Smooth muscle cell (in vitro differentiated cells): ENCODE measurements around the gene ZNF467. TPM values are rescaled to one million over a fixed set of nuclear protein-coding genes. Genes with fewer than 3 reads are reported as not detected.

Experiments used
- DNase-seq: peaks from one replicate; lab custom pipeline; 2025; ENCODE audit not compliant: unreplicated experiment; lab: John Stamatoyannopoulos, UW
- H2AFZ ChIP-seq: fragments of 200-600 bp; sonication (generic); 2 replicates; pipeline ENCODE4 v1.6.0; 2016; ENCODE audit warnings: antibody characterized with exemption, low read depth, mild to moderate bottlenecking
- H3F3A ChIP-seq: fragments of 200-600 bp; sonication (generic); 2 replicates; pipeline ENCODE4 v1.6.0; 2017; ENCODE audit warnings: antibody characterized with exemption, low read depth
- H3K27ac ChIP-seq: fragments of 200-600 bp; sonication (generic); 2 replicates; pipeline ENCODE4 v1.5.1; 2016; ENCODE audit warnings: low read depth, mild to moderate bottlenecking
- H3K27me3 ChIP-seq: fragments of 200-600 bp; sonication (generic); 2 replicates; pipeline ENCODE4 v1.6.1; 2016; ENCODE audit warnings: low read depth, mild to moderate bottlenecking
- H3K36me3 ChIP-seq: fragments of 200-600 bp; sonication (generic); 2 replicates; pipeline ENCODE4 v1.5.1; 2016; ENCODE audit warnings: low read depth
- H3K4me1 ChIP-seq: fragments of 200-600 bp; sonication (generic); 2 replicates; pipeline ENCODE4 v1.5.1; 2016; ENCODE audit warnings: low read depth
- H3K4me2 ChIP-seq: fragments of 200-600 bp; sonication (generic); 2 replicates; pipeline ENCODE4 v1.6.0; 2016; ENCODE audit warnings: mild to moderate bottlenecking
- H3K4me3 ChIP-seq: fragments of 200-600 bp; sonication (generic); 2 replicates; pipeline ENCODE4 v1.5.1; 2016; ENCODE audit warnings: mild to moderate bottlenecking
- H3K79me2 ChIP-seq: fragments of 200-600 bp; sonication (generic); 2 replicates; pipeline ENCODE4 v1.6.0; 2016; ENCODE audit warnings: low read depth, mild to moderate bottlenecking
- H3K9ac ChIP-seq: fragments of 200-600 bp; sonication (generic); 2 replicates; pipeline ENCODE4 v1.6.0; 2016; ENCODE audit warnings: low read depth
- H3K9me3 ChIP-seq: fragments of 200-600 bp; sonication (generic); replicated peaks from 2 replicates; pipeline ENCODE4 v1.5.1; 2016; ENCODE audit warnings: low read depth
- H4K20me1 ChIP-seq: fragments of 200-600 bp; sonication (generic); 2 replicates; pipeline ENCODE4 v1.6.0; 2016; ENCODE audit warnings: low read depth
- WGBS: methylation state at CpG from one replicate; pipeline ENCODE4 v1.1.7; 2016; ENCODE audit warnings: low lambda C conversion rate; 5-methylcytosine and 5-hydroxymethylcytosine counted together
- polyA plus RNA-seq: library from polyadenylated mRNA; unstranded; fragments of >200 nt; fragmentation: Nextera tagmentation; extraction: Ambion mirVana; gene quantifications from 2 replicates; pipeline ENCODE4 v1.2.1, GENCODE V29; 2016
- total RNA-seq: library from RNA; depleted of rRNA; stranded (reverse); fragments of >200 nt; gene quantifications from 2 replicates; pipeline ENCODE4 v1.2.3, GENCODE V29; 2014
- TF ChIP-seq, protein P1 (sequence below): fragments of 200-600 bp; sonication (generic); IDR thresholded peaks from 2 replicates; pipeline ENCODE4 v1.5.1; 2017; ENCODE audit warnings: borderline replicate concordance, mild to moderate bottlenecking, antibody characterized with exemption; ENCODE audit not compliant: insufficient read depth, poor library complexity, severe bottlenecking

The ZNF467 gene
- total and polyA plus RNA-seq, 2 experiments from 2014 or later, result 2.0 to 8.2 TPM

DNA sequence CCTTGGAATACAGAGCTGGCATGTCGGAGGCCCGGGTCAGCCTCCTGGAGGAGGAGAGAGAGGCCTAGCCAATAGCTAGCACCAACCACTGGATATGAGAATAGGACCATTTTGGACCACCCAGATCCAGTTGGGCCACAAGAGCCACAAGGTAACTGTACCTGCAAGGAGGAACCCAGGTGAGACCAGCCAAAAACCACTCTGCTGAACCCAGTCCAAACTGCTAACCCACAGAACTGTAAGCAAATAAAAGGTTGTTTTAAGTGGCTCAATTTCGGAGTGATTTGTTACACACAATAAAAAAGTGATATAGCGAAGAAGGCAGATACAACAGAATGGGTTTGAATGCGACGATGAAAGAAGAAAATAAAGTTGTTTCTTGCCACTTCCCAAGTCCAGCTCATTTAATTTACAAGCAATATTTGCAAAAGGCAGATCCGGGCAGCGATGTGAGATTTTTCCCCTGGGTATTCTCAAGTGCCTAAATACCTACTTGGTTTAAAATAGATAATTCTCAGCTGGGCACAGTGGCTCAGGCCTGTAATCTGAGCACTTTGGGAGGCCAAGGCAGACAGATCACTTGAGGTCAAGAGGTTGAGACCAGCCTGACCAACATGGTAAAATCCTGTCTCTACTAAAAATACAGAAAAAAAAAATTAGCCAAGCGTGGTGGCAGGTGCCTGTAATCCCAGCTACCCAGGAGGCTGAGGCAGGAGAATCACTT is 23.1 kb downstream of the ZNF467 start:
- no peaks in the 10 kb centered on the region for H3K4me1 ChIP-seq
- no peak overlapping the region for H3K27ac ChIP-seq
- DNase-seq, result no peak
- no peaks in the 10 kb centered on the region for H3K79me2 ChIP-seq
- H2AFZ ChIP-seq, result no peak overlapping the region
- no peak overlapping the region for H3K4me3 ChIP-seq
- no peaks in the 10 kb centered on the region for H4K20me1 ChIP-seq
- H3F3A ChIP-seq, result no peaks in the 10 kb centered on the region
- 95% methylated on average over 9 of the region's 9 CpGs for WGBS
- H3K9me3 ChIP-seq, result no peaks in the 10 kb centered on the region
- H3K27me3 ChIP-seq, result peaks cover 5% of the 10 kb centered on the region
- H3K9ac ChIP-seq, result no peak overlapping the region
- no peaks in the 10 kb centered on the region for H3K36me3 ChIP-seq
- no peak overlapping the region for H3K4me2 ChIP-seq
- TF ChIP-seq, protein P1, sequence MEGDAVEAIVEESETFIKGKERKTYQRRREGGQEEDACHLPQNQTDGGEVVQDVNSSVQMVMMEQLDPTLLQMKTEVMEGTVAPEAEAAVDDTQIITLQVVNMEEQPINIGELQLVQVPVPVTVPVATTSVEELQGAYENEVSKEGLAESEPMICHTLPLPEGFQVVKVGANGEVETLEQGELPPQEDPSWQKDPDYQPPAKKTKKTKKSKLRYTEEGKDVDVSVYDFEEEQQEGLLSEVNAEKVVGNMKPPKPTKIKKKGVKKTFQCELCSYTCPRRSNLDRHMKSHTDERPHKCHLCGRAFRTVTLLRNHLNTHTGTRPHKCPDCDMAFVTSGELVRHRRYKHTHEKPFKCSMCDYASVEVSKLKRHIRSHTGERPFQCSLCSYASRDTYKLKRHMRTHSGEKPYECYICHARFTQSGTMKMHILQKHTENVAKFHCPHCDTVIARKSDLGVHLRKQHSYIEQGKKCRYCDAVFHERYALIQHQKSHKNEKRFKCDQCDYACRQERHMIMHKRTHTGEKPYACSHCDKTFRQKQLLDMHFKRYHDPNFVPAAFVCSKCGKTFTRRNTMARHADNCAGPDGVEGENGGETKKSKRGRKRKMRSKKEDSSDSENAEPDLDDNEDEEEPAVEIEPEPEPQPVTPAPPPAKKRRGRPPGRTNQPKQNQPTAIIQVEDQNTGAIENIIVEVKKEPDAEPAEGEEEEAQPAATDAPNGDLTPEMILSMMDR, result no peak

DNA sequence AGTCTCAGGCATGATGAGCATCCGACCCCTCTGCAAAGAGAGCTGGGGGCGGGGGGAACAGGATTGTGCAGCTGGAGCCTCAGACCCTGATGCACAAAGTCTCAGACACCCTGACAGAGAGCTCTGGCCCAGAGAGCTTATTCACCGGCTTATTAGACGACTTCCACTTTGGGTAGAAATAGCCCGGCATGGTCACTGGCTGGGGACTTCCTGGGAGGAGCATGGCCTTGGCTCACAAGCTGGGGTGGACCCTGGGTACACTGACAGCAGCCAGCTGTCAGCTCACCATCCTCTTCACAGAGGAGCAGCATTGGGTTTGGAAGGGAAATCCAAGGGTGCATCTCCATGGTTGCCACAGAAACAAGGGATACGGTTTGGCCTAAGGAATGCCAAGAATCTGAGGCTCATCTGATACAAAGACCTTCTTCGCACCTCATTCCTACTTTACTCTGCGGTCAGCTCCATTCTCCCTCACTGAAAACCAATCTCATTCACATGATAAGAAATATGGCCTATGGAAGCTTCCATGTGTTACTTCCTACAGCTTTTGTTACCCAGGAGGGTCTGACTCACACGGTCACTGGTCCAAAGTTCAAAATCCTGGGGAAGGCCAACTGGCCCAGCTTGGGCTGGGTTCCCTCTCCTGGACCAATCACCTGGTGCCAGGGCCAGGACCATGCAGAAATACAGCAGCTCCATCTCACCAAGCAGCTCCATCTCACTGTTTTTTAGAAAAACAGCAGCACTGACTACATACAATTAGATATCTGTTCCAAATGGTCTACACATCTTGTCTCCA is 25.1 kb downstream of the ZNF467 start:
- WGBS, result 72% methylated on average over 9 of the region's 9 CpGs
- TF ChIP-seq, protein P1, result no peak

GRCh38 chr7:149743476-149744255 is 29.7 kb downstream of the ZNF467 start:
- H3K4me3 ChIP-seq, result no peak overlapping the region
- no peaks in the 10 kb centered on the region for H3K36me3 ChIP-seq
- H4K20me1 ChIP-seq, result no peaks in the 10 kb centered on the region
- no peaks in the 10 kb centered on the region for H3K4me1 ChIP-seq
- no peak for DNase-seq
- no peaks in the 10 kb centered on the region for H3K9me3 ChIP-seq
- no peaks in the 10 kb centered on the region for H3F3A ChIP-seq
- no peak overlapping the region for H3K9ac ChIP-seq
- no peak overlapping the region for H3K27ac ChIP-seq
- peaks cover 5% of the 10 kb centered on the region for H3K27me3 ChIP-seq
- H2AFZ ChIP-seq, result no peak overlapping the region
- H3K79me2 ChIP-seq, result no peaks in the 10 kb centered on the region
- no peak overlapping the region for H3K4me2 ChIP-seq
- TF ChIP-seq, protein P1, result no peak
- 79% methylated on average over 4 of the region's 4 CpGs for WGBS

More for the DNA sequence above, 25.1 kb downstream of the ZNF467 start:
- Histone ChIP-seq H3K36me3 (no peaks in the 10 kb centered on the region), H3K9ac (no peak overlapping the region), H3K4me3 (no peak overlapping the region), H3K27me3 (peaks cover 5% of the 10 kb centered on the region), H3F3A (no peaks in the 10 kb centered on the region), H3K9me3 (no peaks in the 10 kb centered on the region), H4K20me1 (no peaks in the 10 kb centered on the region), H3K27ac (no peak overlapping the region), H3K4me1 (no peaks in the 10 kb centered on the region), H3K79me2 (no peaks in the 10 kb centered on the region), H3K4me2 (no peak overlapping the region), H2AFZ (no peak overlapping the region)
- no peak for DNase-seq
